Endothelial cell of umbilical vein (primary cell): ENCODE results near the gene GPR161. TPM values are rescaled to one million over a fixed set of nuclear protein-coding genes. Genes with fewer than 3 reads are reported as not detected.

Experiments used
- BruUV-seq: library from RNA; stranded (reverse); fragments of 400-500 nt; replicated peaks from 2 replicates; lab custom pipeline; 2021; lab: Mats Ljungman, UMichigan
- CTCF ChIA-PET: fragments of 300-600, 350-600 bp; sonication (Branson Sonifier 250); formaldehyde crosslinking; loops from one replicate; lab custom pipeline; 2021; ENCODE audit warnings: antibody characterized with exemption, inconsistent platforms; lab: Charles Lee
- POLR2A ChIA-PET: fragments of 300-600, 350-600 bp; sonication (Branson Sonifier 250); formaldehyde crosslinking; loops from one replicate; lab custom pipeline; 2021; ENCODE audit warnings: antibody characterized with exemption, inconsistent platforms; lab: Charles Lee
- DNase-seq: peaks from one replicate; pipeline ENCODE4 v3.0.0-alpha.2; 2011; ENCODE audit warnings: low read depth, low spot score
- FAIRE-seq: peaks from 2 replicates; lab custom pipeline; 2011; peaks lifted over from hg19 to GRCh38; lab: Jason Lieb, UNC
- H2AFZ ChIP-seq: 2 replicates; pipeline ENCODE4 v1.6.0; 2012; ENCODE audit warnings: low read depth, low read length, control low read depth, inconsistent platforms
- H3K27ac ChIP-seq: 2 replicates; pipeline ENCODE4 v1.5.1; 2011; ENCODE audit warnings: low read depth, mild to moderate bottlenecking, control low read depth, low read length, moderate library complexity; ENCODE audit not compliant: insufficient read depth
- H3K27me3 ChIP-seq, 2 experiments: 2 replicates each; pipeline versions ENCODE4 v1.6.0 to v1.6.1; 2011; ENCODE audit warnings: low read length in 2 of 2, mixed read lengths in 1 of 2; ENCODE audit not compliant: control insufficient read depth in 2 of 2, insufficient read depth in 2 of 2
- H3K36me3 ChIP-seq, 2 experiments: 2 replicates in 1 of 2; 3 replicates in 1 of 2; pipeline ENCODE4 v1.5.1; 2011; ENCODE audit warnings: low read length in 2 of 2, mild to moderate bottlenecking in 1 of 2, moderate library complexity in 1 of 2; ENCODE audit not compliant: control insufficient read depth in 2 of 2, insufficient read depth in 2 of 2; ENCODE audit errors: extremely low read depth in 1 of 2
- H3K4me1 ChIP-seq: 3 replicates; pipeline ENCODE4 v1.5.1; 2011; ENCODE audit warnings: mild to moderate bottlenecking, low read length; ENCODE audit not compliant: control insufficient read depth, insufficient read depth; ENCODE audit errors: extremely low read depth
- H3K4me2 ChIP-seq: 2 replicates; pipeline ENCODE4 v1.6.1; 2011; ENCODE audit warnings: low read length, control low read depth, mixed read lengths; ENCODE audit not compliant: insufficient read depth
- H3K4me3 ChIP-seq, 3 experiments: fragments of 200-600 bp in 1 of 3; sonication (generic), shearing (Covaris generic) in 1 of 3; replicated peaks in 1 of 3; 2 replicates each; pipeline ENCODE4 v1.5.1; 2011 to 2016; ENCODE audit warnings: control low read depth in 3 of 3, low read length in 3 of 3, mild to moderate bottlenecking in 2 of 3, inconsistent platforms in 1 of 3, low read depth in 1 of 3, moderate library complexity in 1 of 3; ENCODE audit not compliant: insufficient read depth in 1 of 3
- H3K79me2 ChIP-seq: 2 replicates; pipeline ENCODE4 v1.6.0; 2012; ENCODE audit warnings: low read length, inconsistent platforms; ENCODE audit not compliant: control insufficient read depth, insufficient read depth
- H3K9ac ChIP-seq: replicated peaks from 2 replicates; pipeline ENCODE3; 2011; ENCODE audit warnings: low read length, control low read depth; ENCODE audit not compliant: insufficient read depth; ENCODE audit errors: extremely low read depth
- H3K9me1 ChIP-seq: replicated peaks from 3 replicates; pipeline ENCODE4 v1.6.0; 2011; ENCODE audit warnings: mild to moderate bottlenecking, low read length; ENCODE audit not compliant: control insufficient read depth, insufficient read depth; ENCODE audit errors: extremely low read depth
- H3K9me3 ChIP-seq: replicated peaks from 2 replicates; pipeline ENCODE4 v1.5.1; 2012; ENCODE audit warnings: low read length, inconsistent platforms; ENCODE audit not compliant: control insufficient read depth, insufficient read depth
- H4K20me1 ChIP-seq: replicated peaks from 2 replicates; pipeline ENCODE3; 2011; ENCODE audit warnings: mild to moderate bottlenecking, low read length; ENCODE audit not compliant: control insufficient read depth, insufficient read depth; ENCODE audit errors: extremely low read depth
- CTCF ChIP-seq, 2 donors: IDR thresholded peaks; 1 replicate in 1 of 2; 2 replicates in 1 of 2; pipeline ENCODE4 v1.5.1; 2011; ENCODE audit warnings: low read length in 2 of 2, mild to moderate bottlenecking in 2 of 2, moderate library complexity in 2 of 2, control low read depth in 1 of 2, inconsistent platforms in 1 of 2, low read depth in 1 of 2; ENCODE audit not compliant: insufficient read depth in 1 of 2; ENCODE audit errors: extremely low read depth in 1 of 2
- EZH2 ChIP-seq: IDR thresholded peaks from 2 replicates; pipeline ENCODE4 v1.6.1; 2012; ENCODE audit warnings: borderline replicate concordance, low read depth, mild to moderate bottlenecking, moderate library complexity, low read length, inconsistent platforms; ENCODE audit not compliant: severe bottlenecking
- FOS ChIP-seq: IDR thresholded peaks from 2 replicates; pipeline ENCODE4 v1.6.1; 2011; ENCODE audit warnings: mild to moderate bottlenecking, low read length, moderate library complexity, borderline replicate concordance; ENCODE audit not compliant: insufficient read depth
- GATA2 ChIP-seq: IDR thresholded peaks from 2 replicates; pipeline ENCODE4 v1.7.0; 2011; ENCODE audit warnings: low read depth, mild to moderate bottlenecking, moderate library complexity, mixed read lengths, low read length; ENCODE audit not compliant: insufficient read length, insufficient read depth
- JUN ChIP-seq: IDR thresholded peaks from 2 replicates; pipeline ENCODE4 v1.6.1; 2011; ENCODE audit warnings: borderline replicate concordance, low read depth; ENCODE audit not compliant: insufficient read length, insufficient read depth
- MAX ChIP-seq: IDR thresholded peaks from 2 replicates; pipeline ENCODE4 v1.6.1; 2011; ENCODE audit not compliant: insufficient read depth, insufficient read length
- MYC ChIP-seq: IDR thresholded peaks from one replicate; pipeline ENCODE4 v1.6.1; 2011; ENCODE audit warnings: mild to moderate bottlenecking, low read depth, low read length
- POLR2A ChIP-seq: IDR thresholded peaks from 2 replicates; pipeline ENCODE4 v1.6.1; 2012; ENCODE audit warnings: low read depth, mild to moderate bottlenecking, control low read depth, low read length
- POLR2AphosphoS5 ChIP-seq: IDR thresholded peaks from 2 replicates; pipeline ENCODE4 v1.6.1; 2012; ENCODE audit warnings: low read depth, mild to moderate bottlenecking, control low read depth, low read length, moderate library complexity; ENCODE audit not compliant: insufficient read depth
- dilution Hi-C: fragments of 300-500 bp; cut with MboI; formaldehyde crosslinking; loops from one replicate; pipeline ENCODE4 v1.15.0; 2019; ENCODE audit warnings: low sequenced_read_pairs; ENCODE audit not compliant: extremely low pct_ligation_motif_present
- intact Hi-C: fragments of 100-400 bp; cut with micrococcal nuclease; formaldehyde crosslinking; loops from one replicate; pipeline ENCODE4 v1.10.0; 2022
- polyA plus RNA-seq, 4 experiments: library from polyadenylated mRNA; depleted of rRNA in 3 of 4; stranded (reverse) in 3 of 4; unstranded in 1 of 4; fragments of >200 nt; gene quantifications; 2 replicates each; pipeline versions ENCODE4 v1.2.1 to v1.2.3, GENCODE V29; 2011 to 2012; ENCODE audit warnings: missing spikeins in 1 of 4
- total RNA-seq: library from RNA; stranded (reverse); gene quantifications from 2 replicates; pipeline ENCODE4 v1.2.3, GENCODE V29; 2021

GPR161 gene
- total and polyA plus RNA-seq, 2 donors (not counting 3 experiments of a cell fraction or from before 2014, with no cell fraction given): 34.7 to 36.5 TPM

GRCh38 chr1:168091063-168091462 is 45.7 kb downstream of the GPR161 start:
- no peaks in the 10 kb centered on the region for H3K9me1 ChIP-seq
- no peak overlapping the region for H2AFZ ChIP-seq
- no peak overlapping the region for H3K4me2 ChIP-seq
- CTCF ChIA-PET: interaction anchor here (1.9 to 3.9 kb wide), 2 partner anchors 9 to 10 kb away, joined by 4 to 22 read pairs; no protein-coding TSS in a partner anchor
- intact Hi-C loops (no loop called here), dilution Hi-C loops (no loop called here)
- no peaks in the 10 kb centered on the region for H3K4me1 ChIP-seq
- H4K20me1 ChIP-seq: no peaks in the 10 kb centered on the region
- DNase-seq: no peak
- POLR2A ChIA-PET: no interaction called here
- FAIRE-seq: no peak
- H3K9ac ChIP-seq: no peak overlapping the region
- H3K4me3 ChIP-seq: no peak overlapping the region
- BruUV-seq: no TSS peak
- H3K79me2 ChIP-seq: no peaks in the 10 kb centered on the region
- H3K27me3 ChIP-seq: no peaks in the 10 kb centered on the region
- no peak overlapping the region for H3K27ac ChIP-seq
- H3K36me3 ChIP-seq: peaks cover 0 to 11% of the 10 kb centered on the region in 2 experiments
- no peaks in the 10 kb centered on the region for H3K9me3 ChIP-seq
- TF ChIP-seq GATA2 (no peak), MAX (no peak)

GRCh38 chr1:168090395-168090794 is 46.3 kb downstream of the GPR161 start:
- Histone ChIP-seq H4K20me1 (no peaks in the 10 kb centered on the region), H3K79me2 (no peaks in the 10 kb centered on the region), H3K9ac (no peak overlapping the region), H3K4me2 (no peak overlapping the region), H3K27ac (no peak overlapping the region), H3K4me1 (no peaks in the 10 kb centered on the region), H3K9me3 (no peaks in the 10 kb centered on the region), H3K36me3 (peaks cover 0 to 8% of the 10 kb centered on the region in 2 experiments), H3K4me3 (no peak overlapping the region), H3K9me1 (no peaks in the 10 kb centered on the region), H3K27me3 (no peaks in the 10 kb centered on the region), H2AFZ (no peak overlapping the region)
- no peak for TF ChIP-seq CTCF (IDR thresholded peaks at IDR 0.05; ENCODE audit: extremely low read depth in 1 of 2, insufficient read depth in 1 of 2, low read depth in 1 of 2, low read length in 2 of 2)
- no peak for TF ChIP-seq MAX
- no peak for TF ChIP-seq FOS
- TF ChIP-seq JUN: no peak
- no peak for TF ChIP-seq POLR2A
- no peak for TF ChIP-seq GATA2
- TF ChIP-seq POLR2AphosphoS5: no peak
- no peak for TF ChIP-seq MYC
- no peak for TF ChIP-seq EZH2
- dilution Hi-C loops (no loop called here), intact Hi-C loops (no loop called here)
- FAIRE-seq: no peak
- DNase-seq: no peak
- no TSS peak for BruUV-seq
- ChIA-PET CTCF (interaction anchor here (1.9 to 3.9 kb wide), 2 partner anchors 8 to 10 kb away, joined by 4 to 22 read pairs; no protein-coding TSS in a partner anchor), POLR2A (no interaction called here)
